ENCODE results near the gene SMIM31. TPM values are rescaled to one million over a fixed set of nuclear protein-coding genes. Genes with fewer than 3 reads are reported as not detected.

SMIM31 gene
- total RNA-seq, 1 experiment from 2014 or later = not detected

- H4K20me1 ChIP-seq (ENCODE audit: control insufficient read depth, insufficient read depth, insufficient read length) = no peaks in the 10 kb centered on the region
- no peaks in the 10 kb centered on the region for H3K79me2 ChIP-seq (ENCODE audit: insufficient read depth, low read length)
- Mint-ChIP-seq H3K36me3 (ENCODE audit: insufficient read depth in 1 of 3, low read depth in 3 of 3) (no peaks in the 10 kb centered on the region; a peak in 1 of 7 replicates), H3K27me3 (ENCODE audit: low read depth) (no peaks in the 10 kb centered on the region), H3K9me3 (no peaks in the 10 kb centered on the region), H3K4me3 (no peak overlapping the region), H3K27ac (no peak overlapping the region), H3K4me1 (peaks cover 18 to 27% of the 10 kb centered on the region in 2 experiments)
- no peak overlapping the region for H3T11ph ChIP-seq (ENCODE audit: low read length)
- no peaks in the 10 kb centered on the region for H3K27me3 ChIP-seq (ENCODE audit: insufficient read depth, low read length)
- no peak overlapping the region for H2BK120ac ChIP-seq (ENCODE audit: low read depth, low read length, poor library complexity, severe bottlenecking)
- H3K14ac ChIP-seq (ENCODE audit: insufficient read depth, low read length) = no peak overlapping the region
- no peak overlapping the region for H2BK20ac ChIP-seq (ENCODE audit: low read depth, low read length, poor library complexity, severe bottlenecking)
- no peak overlapping the region for H2BK5ac ChIP-seq (ENCODE audit: insufficient read length, low read length)
- no peak overlapping the region for H4K91ac ChIP-seq (ENCODE audit: insufficient read length, low read depth, low read length)
- H3K18ac ChIP-seq (ENCODE audit: insufficient read length, low read depth, low read length) = no peak overlapping the region
- no peak overlapping the region for H3K4me2 ChIP-seq (ENCODE audit: insufficient read depth, insufficient read length, low read length)
- no peak overlapping the region for H3K9ac ChIP-seq (ENCODE audit: extremely low read depth, insufficient read length, low read length)
- H3K23me2 ChIP-seq (ENCODE audit: insufficient read length, low read depth, low read length, poor library complexity, severe bottlenecking) = no peaks in the 10 kb centered on the region
- H3K27ac ChIP-seq (ENCODE audit: insufficient read length, low read depth, low read length) = no peak overlapping the region
- H3K4me1 ChIP-seq (ENCODE audit: insufficient read depth, low read length) = no peaks in the 10 kb centered on the region
- no peaks in the 10 kb centered on the region for H3K9me3 ChIP-seq (ENCODE audit: control insufficient read depth, low read depth, low read length)
- no peak for TF ChIP-seq CTCF (conservative IDR thresholded peaks at IDR 0.05)
- no peak overlapping the region for H2BK15ac ChIP-seq (ENCODE audit: low read depth, low read length)
- WGBS (ENCODE audit: extremely low coverage, insufficient read length, low lambda C conversion rate) = no CpG with 5 or more reads among the region's 7 CpGs
- H2AFZ ChIP-seq (ENCODE audit: low read length) = no peak overlapping the region
- no peaks in the 10 kb centered on the region for H3K79me1 ChIP-seq (ENCODE audit: insufficient read depth, low read depth, low read length, poor library complexity, severe bottlenecking)
- H3K23ac ChIP-seq (ENCODE audit: insufficient read length, low read depth, low read length) = no peak overlapping the region
- DNase-seq = peak; percentile 28
- no peak overlapping the region for H3K56ac ChIP-seq (ENCODE audit: insufficient read length, low read depth, low read length)
- no peak overlapping the region for H4K5ac ChIP-seq (ENCODE audit: insufficient read length, low read depth, low read length)
- H4K8ac ChIP-seq (replicated peaks; ENCODE audit: insufficient read length, low read depth, low read length) = no peak overlapping the region
- H2BK12ac ChIP-seq (ENCODE audit: insufficient read length, low read depth, low read length) = no peak overlapping the region
- no peak overlapping the region for H3K4ac ChIP-seq (ENCODE audit: low read depth, low read length)
- H2AK5ac ChIP-seq (ENCODE audit: insufficient read length, low read length) = no peak overlapping the region
Measured at GRCh38 chr4:164772076-164772475, 18.1 kb downstream of the SMIM31 start.
